Caki2 (cell line): ENCODE results near the gene SLC10A7. TPM values are rescaled to one million over a fixed set of nuclear protein-coding genes. Genes with fewer than 3 reads are reported as not detected.

Source experiments
- DNase-seq: peaks from one replicate; pipeline ENCODE4 v3.0.0-alpha.2; 2015; ENCODE audit warnings: low read depth
- in situ Hi-C: cut with HindIII; loops from 2 replicates; pipeline ENCODE4 v1.10.0; 2016; ENCODE audit warnings: low sequenced_read_pairs, low pct_unique_long_range_greater_than_20kb, mixed read lengths
- total RNA-seq: library from RNA; depleted of rRNA; stranded (reverse); fragments of >200 nt; shearing (Covaris generic); gene quantifications from 2 replicates; pipeline ENCODE4 v1.2.3, GENCODE V29; 2014; ENCODE audit warnings: low replicate concordance

The SLC10A7 gene
- total RNA-seq, 1 experiment from 2014 or later: 4.9 TPM

DNA sequence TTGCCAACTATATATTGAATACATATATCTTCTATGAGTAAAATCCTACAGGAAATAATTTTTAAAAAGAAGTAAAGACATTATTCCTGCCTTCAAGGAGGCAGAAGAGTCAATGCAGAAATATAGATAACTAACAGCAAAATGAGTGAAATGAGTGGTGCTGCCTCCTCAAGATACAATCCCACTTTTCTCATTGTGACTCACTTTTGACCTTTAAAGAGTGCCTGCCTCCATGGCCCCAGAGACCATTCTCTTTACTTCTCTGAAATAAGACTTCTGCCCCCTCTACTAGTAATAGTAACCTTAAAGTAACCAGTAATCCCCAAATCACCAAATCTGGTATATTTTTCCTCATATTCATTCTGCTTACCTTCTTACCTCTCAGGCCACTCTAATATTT lies 15.5 kb downstream of the SLC10A7 start:
- no peak for DNase-seq
- in situ Hi-C loops: no loop called here

DNA sequence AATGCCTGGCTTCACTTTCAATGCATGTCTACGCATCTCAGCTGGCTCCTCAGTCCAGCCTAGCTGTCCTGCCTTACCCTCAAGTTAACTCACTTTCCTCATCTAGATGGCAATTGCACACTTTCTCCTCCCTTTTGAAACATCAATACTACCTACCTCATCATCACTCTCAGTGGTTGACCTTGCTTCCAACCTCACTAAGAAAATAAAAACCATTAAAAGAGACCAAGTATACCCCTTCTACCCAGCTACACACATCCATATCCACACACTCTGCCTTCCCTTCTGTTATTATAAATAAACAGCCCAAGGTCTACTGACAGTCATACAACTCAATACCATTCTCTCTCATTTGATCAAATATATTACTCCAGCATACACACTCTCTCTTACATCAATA lies 21.5 kb downstream of the SLC10A7 start:
- DNase-seq: no peak
- in situ Hi-C loops: no loop called here

DNA sequence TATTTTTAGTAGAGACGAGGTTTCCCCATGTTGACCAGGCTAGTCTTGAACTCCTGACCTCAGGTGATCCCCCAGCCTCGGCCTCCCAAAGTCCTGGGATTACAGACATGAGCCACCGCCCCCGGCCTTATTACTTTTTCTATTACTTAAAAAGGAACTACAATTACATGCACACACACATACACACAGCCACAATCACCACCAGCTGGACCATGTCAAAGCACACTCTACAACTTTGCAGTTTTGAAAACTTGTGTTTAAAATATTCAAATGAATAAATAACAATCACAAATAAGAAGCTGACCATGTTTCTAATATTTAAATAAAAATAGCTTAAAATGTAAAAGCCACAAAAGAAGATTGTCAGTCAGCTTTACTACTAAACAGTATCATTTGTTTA lies 23.4 kb downstream of the SLC10A7 start:
- in situ Hi-C loops: no loop called here

DNA sequence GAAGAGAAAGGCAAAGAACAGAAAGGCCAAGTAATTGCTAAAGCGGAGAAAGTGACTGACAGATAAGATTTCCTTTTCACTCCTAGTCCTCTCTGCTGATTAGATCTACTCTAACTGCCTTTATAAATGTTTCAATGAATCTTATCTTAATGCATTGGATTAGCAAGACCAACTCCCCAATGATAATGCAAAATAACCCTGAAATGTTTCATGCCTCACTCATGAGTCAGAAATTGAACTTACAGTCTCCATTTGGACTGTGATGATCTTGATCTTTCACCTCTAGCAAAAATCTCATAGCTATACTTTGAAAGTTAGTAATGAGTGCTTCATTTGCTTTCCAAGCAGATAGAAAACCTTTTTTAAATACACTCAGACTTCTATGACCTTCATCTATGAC lies 26.5 kb downstream of the SLC10A7 start:
- DNase-seq: no peak
- in situ Hi-C loops: no loop called here

More for the DNA sequence above, 23.4 kb downstream of the SLC10A7 start:
- no peak for DNase-seq

DNA sequence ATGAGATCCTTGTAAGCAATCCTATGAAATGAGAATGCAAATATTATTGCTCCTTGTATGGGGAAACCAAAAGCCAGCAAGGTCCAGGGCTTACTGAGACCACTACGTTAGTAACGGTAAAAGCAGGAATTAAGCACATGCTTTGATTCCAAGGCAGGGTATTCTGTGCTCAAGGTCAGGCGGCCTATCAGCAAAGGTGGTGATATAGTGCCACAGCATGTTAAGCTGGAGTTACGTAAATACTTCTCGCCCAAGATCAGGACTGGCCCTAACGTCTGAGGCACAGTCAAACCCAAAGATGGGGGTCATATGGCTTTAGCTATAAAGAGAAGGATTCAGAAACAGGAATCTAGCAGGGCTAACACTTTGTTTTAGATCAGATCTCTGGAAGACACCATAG lies 27.6 kb downstream of the SLC10A7 start:
- in situ Hi-C loops: no loop called here
- no peak for DNase-seq

DNA sequence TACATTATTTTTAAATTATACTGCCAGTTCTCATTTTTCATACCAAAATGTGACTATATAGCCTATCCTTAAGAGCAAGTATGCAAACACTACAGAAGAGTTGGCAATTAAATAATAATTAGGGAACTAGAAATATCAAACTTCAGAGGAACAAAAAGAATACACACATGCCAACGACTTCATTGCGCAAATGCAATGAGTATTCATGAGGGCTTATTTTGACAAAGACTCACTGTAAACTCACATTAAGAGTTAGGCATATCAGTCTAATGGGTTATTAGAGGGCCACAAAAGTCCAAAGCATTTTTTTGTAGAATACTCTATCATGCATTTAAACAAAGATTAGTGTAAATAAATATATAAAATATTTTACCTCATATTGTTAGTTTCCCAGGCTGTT lies 31.6 kb downstream of the SLC10A7 start:
- no peak for DNase-seq
- in situ Hi-C loops: no loop called here

DNA sequence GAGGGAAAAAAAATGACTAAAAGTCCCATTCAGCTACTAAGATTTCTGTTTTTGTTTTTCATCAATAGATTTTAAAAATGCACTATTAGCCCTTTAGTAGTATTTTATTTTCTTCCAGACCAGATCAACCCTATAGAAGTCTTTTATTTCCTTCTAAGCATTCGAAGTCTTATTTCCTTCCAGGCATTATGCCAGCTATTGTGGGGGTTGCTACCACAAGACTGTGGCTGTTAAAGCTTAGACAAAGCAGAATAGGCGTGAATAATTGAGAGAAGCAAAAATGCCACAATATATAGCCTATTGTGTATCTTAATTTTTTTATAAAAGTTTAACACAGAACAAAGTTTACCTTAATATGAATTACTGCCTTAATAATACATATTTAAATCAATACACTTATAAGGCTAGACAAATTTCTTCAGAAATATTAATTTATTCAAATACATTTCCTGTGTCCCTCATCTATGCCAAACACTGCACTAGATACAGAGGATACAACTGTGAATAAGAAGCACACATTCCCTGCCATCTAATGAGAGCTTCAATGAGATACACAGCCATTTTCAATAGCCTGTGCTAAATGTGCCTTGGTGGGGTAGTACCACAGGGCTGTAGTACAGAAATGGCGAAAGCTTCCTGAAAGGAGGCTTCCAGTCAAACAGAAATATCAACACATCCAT lies 33.1 kb downstream of the SLC10A7 start:
- no peak for DNase-seq
- in situ Hi-C loops: no loop called here

DNA sequence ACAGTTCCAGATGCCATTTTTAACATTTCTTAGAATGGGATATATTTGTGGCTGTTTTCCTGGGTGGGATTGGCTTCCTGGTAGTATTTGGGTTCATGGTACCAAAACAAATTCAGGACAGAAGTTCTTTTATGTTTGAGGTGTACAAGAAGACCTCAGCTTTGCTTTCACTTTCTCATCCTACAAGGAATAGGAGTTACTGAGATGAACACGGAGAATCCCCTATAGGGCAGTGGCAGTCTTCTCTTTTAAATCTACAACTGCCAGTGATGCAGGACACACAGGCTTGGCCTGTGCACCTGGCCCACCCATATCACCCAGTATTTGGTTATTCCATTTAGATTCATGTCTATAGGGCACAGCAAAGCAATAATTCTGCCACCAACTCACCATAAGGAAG lies 35.2 kb downstream of the SLC10A7 start:
- in situ Hi-C loops: no loop called here
- no peak for DNase-seq

DNA sequence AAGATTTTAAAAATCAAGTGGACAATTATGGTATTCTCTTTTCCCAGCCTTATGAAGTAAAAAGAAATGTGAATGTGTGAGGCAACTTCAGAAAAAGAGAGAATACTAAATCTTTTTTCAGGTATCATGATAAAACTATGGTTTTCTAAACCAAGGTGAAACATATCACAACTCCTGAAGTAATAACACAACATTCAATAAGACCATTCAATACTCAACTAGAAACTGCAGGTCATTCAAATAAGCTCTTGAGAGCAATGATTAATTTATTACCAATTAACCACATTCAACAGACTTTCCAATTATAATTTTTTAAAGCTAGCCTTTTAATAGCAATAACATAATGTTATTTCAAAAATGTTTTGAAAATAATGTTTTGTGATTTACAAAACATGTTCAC lies 35.8 kb downstream of the SLC10A7 start:
- in situ Hi-C loops: no loop called here
- DNase-seq: no peak

DNA sequence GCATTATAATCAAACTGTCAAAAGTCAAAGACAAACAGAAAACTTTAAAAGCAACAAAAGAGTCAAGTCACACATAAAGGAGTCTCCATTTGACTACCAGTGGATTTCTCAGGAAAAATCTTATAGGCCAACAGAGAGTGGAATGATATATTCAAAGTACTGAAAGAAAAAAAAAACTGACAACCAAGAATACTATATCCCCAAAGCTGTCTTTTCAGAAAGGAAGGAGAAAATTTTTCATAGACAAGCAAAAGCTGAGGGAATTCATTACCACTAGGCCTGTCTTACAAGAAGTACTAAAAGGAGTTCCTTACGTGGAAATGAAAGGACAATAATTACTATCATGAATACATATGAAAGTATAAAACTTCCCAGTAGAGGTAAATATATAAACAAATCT lies 39.0 kb downstream of the SLC10A7 start:
- DNase-seq: no peak
- in situ Hi-C loops: no loop called here

DNA sequence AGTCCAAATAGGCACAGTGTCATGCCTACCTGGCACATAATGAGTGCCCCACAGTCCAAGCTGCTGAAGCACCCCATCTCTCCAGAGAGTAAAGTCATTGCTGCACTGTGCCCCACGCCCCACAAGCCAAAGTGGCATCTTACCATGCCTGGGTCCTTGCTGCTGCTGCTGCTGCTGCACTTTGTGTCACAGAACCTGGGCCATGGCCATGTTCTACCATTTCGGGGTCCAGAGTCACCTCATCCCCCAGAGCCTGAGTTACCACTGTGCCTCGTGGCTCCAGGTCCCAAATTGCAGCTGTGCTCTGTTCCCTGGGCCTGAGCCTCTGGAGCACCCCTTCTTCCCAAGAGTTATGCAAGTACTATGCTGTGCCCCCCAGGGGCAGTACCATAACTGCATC lies 40.5 kb downstream of the SLC10A7 start:
- DNase-seq: no peak
- in situ Hi-C loops: no loop called here

DNA sequence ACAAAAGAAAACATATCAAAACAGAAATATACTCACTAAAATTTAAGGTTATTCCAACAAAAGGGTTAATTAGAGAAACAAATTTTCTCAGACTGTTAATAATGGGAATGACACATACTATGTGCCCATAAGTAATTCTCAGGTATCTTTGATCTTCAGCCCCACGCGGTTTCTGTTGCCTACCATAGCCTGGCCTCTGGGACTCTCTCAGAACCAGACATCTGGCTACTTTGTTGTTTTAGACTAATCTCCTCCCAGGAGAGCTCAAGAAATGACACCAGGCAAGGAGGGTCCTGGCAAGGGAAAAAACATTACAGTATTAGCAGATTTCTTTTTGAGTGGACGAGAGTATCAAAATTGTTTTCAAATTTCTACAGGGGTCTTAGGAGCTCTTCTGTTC lies 43.7 kb downstream of the SLC10A7 start:
- in situ Hi-C loops: no loop called here

DNA sequence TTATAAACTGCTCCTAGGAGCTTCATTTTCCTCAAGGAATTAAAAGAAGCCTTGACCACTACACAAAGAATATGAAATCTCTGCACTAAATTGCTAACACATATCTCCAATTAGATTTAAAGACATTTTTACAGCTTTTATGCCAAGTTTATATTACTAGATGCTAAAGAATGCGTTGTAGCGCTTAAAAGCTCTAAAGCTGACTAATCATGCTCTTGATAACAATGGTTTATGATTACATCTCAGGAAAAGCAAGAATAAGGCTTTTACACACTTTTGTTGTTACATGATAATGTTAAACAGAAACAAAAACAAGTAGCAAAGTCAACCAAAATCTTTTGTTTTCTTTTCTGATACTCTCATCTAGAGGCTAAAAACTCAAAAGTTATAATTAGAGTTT lies 44.7 kb downstream of the SLC10A7 start:
- in situ Hi-C loops: no loop called here
- no peak for DNase-seq

More for the DNA sequence above, 43.7 kb downstream of the SLC10A7 start:
- DNase-seq: no peak

DNA sequence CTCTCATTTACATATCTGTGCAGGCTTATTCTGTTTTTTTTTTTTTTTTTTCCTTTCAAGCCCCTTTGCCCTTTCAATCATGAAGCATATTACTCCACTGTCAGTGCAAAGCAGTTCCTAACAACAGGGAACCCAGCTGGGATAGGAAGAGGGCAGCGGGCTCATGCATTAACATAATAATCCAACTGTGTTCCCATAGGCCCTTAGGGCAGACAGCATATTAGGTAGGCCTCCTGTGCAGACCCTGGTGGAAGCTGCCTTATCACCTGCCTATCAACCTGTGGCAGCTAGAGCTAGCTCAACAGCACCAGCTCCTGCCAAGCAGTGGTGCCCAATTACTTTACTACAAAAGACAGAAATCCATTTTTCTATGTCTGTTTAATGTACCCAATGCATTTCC lies 49.3 kb downstream of the SLC10A7 start:
- no peak for DNase-seq
- in situ Hi-C loops: no loop called here

DNA sequence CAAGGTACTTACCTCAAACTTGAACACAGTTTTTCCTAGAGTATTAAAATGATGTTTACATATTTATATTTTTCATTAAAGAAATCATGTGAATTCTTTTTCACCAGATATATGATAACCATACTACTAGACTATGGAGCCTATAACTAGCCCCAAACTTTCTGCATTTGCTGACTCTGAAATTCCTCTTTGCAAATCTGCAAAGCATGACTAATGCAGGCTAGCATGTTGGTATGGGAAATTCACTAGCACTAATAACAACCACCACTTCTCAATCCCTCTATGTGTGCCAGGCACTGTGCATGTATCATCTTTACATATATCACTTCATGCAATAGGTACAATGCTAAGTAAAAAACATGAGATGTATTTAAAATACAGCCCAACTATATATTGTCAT lies 51.1 kb downstream of the SLC10A7 start:
- in situ Hi-C loops: no loop called here
- no peak for DNase-seq

DNA sequence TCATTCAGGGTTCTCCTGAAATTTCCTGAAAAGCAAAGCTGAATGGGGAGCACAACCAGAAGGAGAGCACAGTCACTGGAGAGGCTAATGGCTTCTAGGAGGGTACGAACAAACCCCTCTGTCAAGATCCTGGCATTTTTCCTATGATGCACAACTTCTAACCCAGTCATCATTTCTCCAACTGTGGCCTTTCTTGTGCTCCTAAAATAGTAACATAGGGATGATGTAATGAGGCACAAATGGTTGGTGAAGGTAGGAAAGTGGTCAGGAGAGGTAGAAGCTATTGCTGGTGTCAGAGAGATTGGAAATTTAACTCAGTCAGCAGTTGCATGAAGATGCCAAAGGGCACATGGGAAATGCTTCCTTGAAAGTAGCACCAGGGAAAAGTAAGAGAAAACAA lies 52.7 kb downstream of the SLC10A7 start:
- in situ Hi-C loops: no loop called here
- DNase-seq: no peak

DNA sequence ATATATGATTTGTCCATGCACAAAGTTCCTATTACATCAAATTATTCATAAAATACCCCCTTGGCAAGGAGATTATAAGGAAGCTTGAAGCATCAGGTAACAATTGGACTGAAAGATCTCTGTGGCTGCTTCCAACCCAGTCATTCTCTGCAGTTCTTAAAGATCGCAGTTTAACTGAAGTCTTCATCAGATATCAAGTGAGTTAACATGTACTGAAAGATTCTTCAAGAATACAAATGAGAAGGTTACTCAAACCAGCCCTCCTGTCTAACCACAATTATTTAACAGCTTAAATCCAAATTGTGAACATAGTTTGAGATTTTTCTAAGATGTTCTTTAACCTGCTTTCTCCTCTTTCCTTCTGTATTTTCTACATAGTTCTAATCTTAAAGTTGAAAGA lies 56.1 kb downstream of the SLC10A7 start:
- in situ Hi-C loops: no loop called here

DNA sequence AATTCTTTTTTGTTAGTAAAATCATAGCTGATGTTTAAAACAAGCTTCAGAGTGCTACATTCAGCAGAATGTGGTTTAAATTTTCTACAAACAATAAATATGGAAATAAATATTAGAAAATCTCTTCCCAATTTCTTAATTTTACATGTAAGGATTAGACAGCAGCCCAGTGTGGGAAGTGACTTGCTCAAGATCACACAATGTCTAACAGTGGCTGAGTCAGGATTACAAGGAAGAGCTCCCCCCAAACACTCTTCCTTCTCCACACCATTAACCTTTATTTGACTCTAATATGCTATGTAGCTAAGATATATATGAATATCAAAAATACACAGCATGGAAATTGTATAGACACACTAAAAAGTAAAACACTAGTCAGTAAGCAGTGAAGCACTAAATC lies 59.5 kb downstream of the SLC10A7 start:
- no peak for DNase-seq
- in situ Hi-C loops: no loop called here

More for the DNA sequence above, 56.1 kb downstream of the SLC10A7 start:
- no peak for DNase-seq

DNA sequence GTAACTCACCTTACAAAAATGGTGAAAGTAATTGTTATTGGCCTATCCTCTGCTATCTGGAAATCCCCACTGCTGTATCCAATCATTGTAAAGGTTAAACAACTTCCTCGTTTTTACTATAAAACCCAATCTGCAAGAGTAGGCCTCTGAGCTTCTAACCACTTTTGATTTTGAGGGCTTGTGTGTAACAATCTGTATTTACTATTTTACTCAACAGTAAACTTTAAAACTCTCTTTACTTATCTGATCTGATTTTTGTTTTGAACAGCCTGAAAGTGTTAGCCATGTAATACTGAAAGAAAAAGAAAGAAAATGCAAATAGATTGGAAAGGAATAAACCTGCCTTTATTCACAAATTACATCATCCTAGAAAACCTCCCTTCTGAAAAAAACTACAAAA lies 63.1 kb downstream of the SLC10A7 start:
- no peak for DNase-seq
- in situ Hi-C loops: no loop called here

DNA sequence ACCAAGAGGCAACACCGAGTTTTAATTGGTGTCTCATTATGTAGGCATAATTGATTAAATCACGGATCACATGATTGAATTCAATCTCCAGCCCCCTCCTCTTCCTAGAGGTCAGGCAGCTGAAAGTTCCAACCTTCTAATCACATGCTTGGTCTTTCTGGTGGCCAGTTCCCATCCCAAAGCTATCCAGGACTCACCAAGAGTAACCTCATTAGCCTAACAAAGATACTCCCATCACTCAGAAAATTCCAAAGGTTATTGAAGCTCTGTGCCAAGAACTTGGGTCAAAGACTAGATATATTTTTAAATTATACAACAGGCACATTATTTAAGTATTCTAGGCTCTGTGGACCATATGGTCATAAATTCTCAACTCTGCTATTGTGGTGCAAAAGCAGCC lies 65.1 kb downstream of the SLC10A7 start:
- DNase-seq: no peak
- in situ Hi-C loops: no loop called here
